Muscle layer of duodenum (tissue), 2 donors: Measurements from ENCODE around the gene SLC39A10.
A peak's percentile ranks its signal among the peaks of the same experiment; 100 is the strongest.

ENCODE experiments used
- H3K27ac ChIP-seq: one replicate; pipeline ENCODE4 v1.7.0; 2013; ENCODE audit warnings: mild to moderate bottlenecking, low read length
- H3K27me3 ChIP-seq: one replicate; pipeline ENCODE4 v1.7.0; 2013; ENCODE audit warnings: low read depth, mild to moderate bottlenecking, control low read depth, low read length
- H3K36me3 ChIP-seq, 2 donors: one replicate each; pipeline ENCODE4 v1.7.0; 2013; ENCODE audit warnings: low read length in 2 of 2, control low read depth in 1 of 2, mild to moderate bottlenecking in 1 of 2; ENCODE audit not compliant: insufficient read depth in 2 of 2, control insufficient read depth in 1 of 2
- H3K4me1 ChIP-seq, 2 donors: one replicate each; pipeline ENCODE4 v1.7.0; 2013; ENCODE audit warnings: low read length in 2 of 2, mild to moderate bottlenecking in 2 of 2, control low read depth in 1 of 2, moderate library complexity in 1 of 2; ENCODE audit not compliant: insufficient read depth in 2 of 2, control insufficient read depth in 1 of 2
- H3K4me3 ChIP-seq, 2 donors: one replicate each; pipeline ENCODE4 v1.7.0; 2013; ENCODE audit warnings: low read length in 2 of 2, low read depth in 1 of 2, mild to moderate bottlenecking in 1 of 2
- H3K9me3 ChIP-seq, 2 donors: one replicate each; pipeline ENCODE4 v1.7.0; 2013; ENCODE audit warnings: low read length in 2 of 2, control low read depth in 1 of 2, mild to moderate bottlenecking in 1 of 2; ENCODE audit not compliant: control insufficient read depth in 1 of 2
- donor health status: healthy.

Gene SLC39A10, protein sequence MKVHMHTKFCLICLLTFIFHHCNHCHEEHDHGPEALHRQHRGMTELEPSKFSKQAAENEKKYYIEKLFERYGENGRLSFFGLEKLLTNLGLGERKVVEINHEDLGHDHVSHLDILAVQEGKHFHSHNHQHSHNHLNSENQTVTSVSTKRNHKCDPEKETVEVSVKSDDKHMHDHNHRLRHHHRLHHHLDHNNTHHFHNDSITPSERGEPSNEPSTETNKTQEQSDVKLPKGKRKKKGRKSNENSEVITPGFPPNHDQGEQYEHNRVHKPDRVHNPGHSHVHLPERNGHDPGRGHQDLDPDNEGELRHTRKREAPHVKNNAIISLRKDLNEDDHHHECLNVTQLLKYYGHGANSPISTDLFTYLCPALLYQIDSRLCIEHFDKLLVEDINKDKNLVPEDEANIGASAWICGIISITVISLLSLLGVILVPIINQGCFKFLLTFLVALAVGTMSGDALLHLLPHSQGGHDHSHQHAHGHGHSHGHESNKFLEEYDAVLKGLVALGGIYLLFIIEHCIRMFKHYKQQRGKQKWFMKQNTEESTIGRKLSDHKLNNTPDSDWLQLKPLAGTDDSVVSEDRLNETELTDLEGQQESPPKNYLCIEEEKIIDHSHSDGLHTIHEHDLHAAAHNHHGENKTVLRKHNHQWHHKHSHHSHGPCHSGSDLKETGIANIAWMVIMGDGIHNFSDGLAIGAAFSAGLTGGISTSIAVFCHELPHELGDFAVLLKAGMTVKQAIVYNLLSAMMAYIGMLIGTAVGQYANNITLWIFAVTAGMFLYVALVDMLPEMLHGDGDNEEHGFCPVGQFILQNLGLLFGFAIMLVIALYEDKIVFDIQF

GRCh38 chr2:195656859-195657633 is at the start of gene SLC39A10:
SLC39A10 (plus strand) TSS chr2:195657226; CDS start chr2:195680043, 22,817 bp downstream.
- Histone ChIP-seq H3K4me3 (peak within 1 kb of the TSS; percentile 74 to 87), H3K4me1 (peaks cover 18 to 24% of the 10 kb centered on the region in 2 donors), H3K36me3 (no peaks in the 10 kb centered on the region), H3K27me3 (no peaks in the 10 kb centered on the region), H3K9me3 (no peaks in the 10 kb centered on the region), H3K27ac (peak within 1 kb of the TSS; percentile 90)

DNA sequence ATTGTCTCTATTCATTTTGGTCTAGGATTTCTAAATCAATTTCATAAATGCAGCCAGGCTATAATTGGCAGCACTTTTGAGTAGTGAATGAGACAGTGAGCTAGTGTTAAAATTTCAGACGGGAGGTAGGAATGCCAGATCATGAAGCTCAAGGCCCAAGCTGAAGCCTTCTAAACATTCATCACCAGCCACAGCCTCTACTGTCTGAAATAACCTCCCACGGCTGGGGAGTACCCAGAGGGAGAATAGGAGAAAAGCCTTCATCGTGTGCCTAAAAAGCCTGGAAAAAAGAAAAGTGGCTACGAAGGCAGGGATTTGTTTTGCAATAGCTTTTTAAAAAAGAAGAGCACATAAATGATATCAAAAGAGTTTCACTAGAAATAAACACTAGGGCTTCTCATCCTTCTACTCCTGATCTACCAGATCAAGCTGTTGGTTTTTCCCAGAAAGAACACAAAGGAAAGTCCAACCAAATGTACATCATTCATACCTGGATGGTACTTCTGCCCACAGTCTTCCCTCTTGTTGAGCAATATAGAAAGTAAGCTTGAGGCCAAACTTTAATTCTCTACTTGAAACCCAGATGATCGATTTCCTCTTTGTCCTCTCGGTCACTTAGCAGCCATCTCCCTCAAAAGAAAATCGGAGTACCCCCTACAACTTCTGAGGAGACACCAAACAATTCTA is 48.1 kb upstream of the SLC39A10 start:
- no peak overlapping the region for H3K4me3 ChIP-seq
- no peaks in the 10 kb centered on the region for H3K27me3 ChIP-seq
- no peak overlapping the region for H3K27ac ChIP-seq
- H3K36me3 ChIP-seq: no peaks in the 10 kb centered on the region
- peaks cover 0 to 13% of the 10 kb centered on the region in 2 donors for H3K4me1 ChIP-seq
- no peaks in the 10 kb centered on the region for H3K9me3 ChIP-seq

GRCh38 chr2:195610717-195611116 is 46.3 kb upstream of the SLC39A10 start:
- Histone ChIP-seq H3K36me3 (no peaks in the 10 kb centered on the region), H3K4me1 (peaks cover 0 to 17% of the 10 kb centered on the region in 2 donors), H3K27ac (no peak overlapping the region), H3K9me3 (no peaks in the 10 kb centered on the region), H3K4me3 (no peak overlapping the region), H3K27me3 (no peaks in the 10 kb centered on the region)

DNA sequence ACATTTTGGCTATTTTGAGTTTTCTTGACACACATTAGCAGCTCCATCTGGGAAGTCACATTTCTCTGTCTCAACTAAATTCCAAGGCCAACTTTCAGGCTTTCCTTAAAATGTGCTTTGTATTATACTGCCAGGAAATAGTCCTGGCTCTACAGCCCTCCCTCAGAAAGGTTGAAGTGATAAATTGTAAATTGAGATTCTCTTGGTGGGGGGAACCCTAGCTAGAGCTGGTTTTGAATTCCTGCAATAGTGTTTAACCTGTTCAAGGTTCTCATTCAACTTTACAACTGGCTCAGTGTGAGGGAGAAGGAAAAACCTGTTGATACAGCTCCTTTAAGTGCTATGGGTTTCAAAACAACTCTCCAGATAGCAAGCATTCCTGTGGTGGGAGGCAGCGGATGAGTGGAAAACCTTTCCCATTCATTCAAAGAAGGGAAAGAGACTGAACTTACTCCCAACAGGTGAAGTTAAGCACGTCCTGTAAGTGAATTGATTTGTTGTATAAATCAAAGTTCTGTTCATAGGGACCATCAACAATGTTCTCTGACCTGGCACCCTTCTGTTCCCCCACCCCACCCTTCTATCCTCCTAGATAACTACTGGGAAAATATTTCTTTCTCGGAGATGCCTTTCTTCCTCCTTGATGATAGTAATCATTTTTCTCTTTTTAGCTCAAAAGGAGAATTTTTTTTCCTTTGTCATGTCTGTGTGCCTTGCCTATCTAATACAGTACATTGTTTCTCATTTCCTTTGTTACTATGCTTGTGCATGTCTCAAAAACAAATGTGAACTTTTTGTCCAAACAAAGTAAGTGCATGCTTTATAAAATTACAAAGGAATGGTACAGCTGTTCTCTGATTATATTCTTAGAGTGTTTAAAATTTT is 44.2 kb upstream of the SLC39A10 start:
- Histone ChIP-seq H3K36me3 (no peaks in the 10 kb centered on the region), H3K4me1 (peaks cover 0 to 17% of the 10 kb centered on the region in 2 donors), H3K9me3 (no peaks in the 10 kb centered on the region), H3K27me3 (no peaks in the 10 kb centered on the region), H3K27ac (no peak overlapping the region), H3K4me3 (no peak overlapping the region)

GRCh38 chr2:195613922-195614321 is 43.1 kb upstream of the SLC39A10 start:
- Histone ChIP-seq H3K4me1 (peaks cover 0 to 17% of the 10 kb centered on the region in 2 donors), H3K4me3 (no peak overlapping the region), H3K36me3 (no peaks in the 10 kb centered on the region), H3K27ac (peak overlapping the region; percentile 6), H3K9me3 (no peaks in the 10 kb centered on the region), H3K27me3 (no peaks in the 10 kb centered on the region)

DNA sequence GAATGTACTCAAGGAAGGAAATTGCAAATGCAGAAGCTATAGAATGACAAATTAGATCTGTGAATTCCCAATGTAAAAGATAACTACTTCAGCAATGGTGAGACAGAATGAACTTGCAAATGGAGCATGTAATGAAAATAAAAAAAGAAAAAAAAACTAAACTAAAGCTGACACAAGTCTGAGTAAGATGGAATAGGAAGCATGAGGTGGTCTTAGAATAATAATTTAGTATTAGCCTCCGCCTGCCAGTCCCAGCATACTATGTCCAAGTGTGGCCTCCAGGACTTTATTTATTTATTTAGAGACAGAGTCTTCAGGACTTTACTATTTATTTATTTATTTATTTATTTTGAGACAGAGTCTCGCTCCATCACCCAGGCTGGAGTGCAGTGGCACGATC is 37.4 kb upstream of the SLC39A10 start:
- Histone ChIP-seq H3K27ac (no peak overlapping the region), H3K36me3 (no peaks in the 10 kb centered on the region), H3K27me3 (no peaks in the 10 kb centered on the region), H3K4me3 (no peak overlapping the region), H3K9me3 (no peaks in the 10 kb centered on the region), H3K4me1 (no peaks in the 10 kb centered on the region)

DNA sequence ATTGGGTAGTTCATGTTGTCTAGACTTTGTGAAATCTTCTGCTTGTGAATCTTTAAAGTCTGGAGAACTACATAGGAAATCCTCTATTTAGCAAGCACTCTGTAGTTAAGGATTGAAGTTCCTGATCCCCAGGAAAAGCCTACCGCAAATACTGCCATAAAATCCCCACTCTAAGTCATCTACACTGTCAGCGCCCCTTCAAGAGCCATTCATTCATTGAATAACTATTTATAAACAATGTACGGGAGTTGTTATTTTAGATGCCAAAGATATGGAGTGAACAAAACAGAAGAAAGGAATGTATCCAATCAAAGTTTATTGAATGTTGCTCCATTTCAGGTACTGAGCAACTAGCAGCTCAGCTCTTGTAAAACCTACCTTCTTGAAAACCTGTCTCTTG is 36.5 kb upstream of the SLC39A10 start:
- H3K4me1 ChIP-seq: no peaks in the 10 kb centered on the region
- H3K4me3 ChIP-seq: no peak overlapping the region
- H3K36me3 ChIP-seq: no peaks in the 10 kb centered on the region
- no peaks in the 10 kb centered on the region for H3K9me3 ChIP-seq
- H3K27me3 ChIP-seq: no peaks in the 10 kb centered on the region
- no peak overlapping the region for H3K27ac ChIP-seq

DNA sequence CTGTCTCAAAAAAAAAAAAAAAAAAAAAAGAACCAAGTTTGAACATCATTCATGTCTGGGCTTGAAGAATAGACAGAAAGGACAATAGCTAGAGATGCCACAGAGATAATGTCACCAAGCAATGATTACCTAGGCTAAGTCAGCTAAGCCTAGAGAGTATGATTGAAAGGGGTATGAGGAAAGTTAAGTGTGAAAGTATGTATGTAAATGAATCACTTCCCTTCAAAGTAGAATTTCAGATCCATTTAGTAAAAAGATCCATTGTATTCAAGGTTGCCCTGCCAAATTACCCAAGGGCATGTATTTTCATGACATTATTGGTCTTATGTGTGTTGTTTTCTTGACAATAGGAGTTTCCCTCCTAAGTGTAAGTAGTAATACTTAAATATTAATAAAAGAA is 34.1 kb upstream of the SLC39A10 start:
- Histone ChIP-seq H3K27ac (no peak overlapping the region), H3K4me3 (no peak overlapping the region), H3K36me3 (no peaks in the 10 kb centered on the region), H3K27me3 (no peaks in the 10 kb centered on the region), H3K9me3 (no peaks in the 10 kb centered on the region), H3K4me1 (no peaks in the 10 kb centered on the region)

- Histone ChIP-seq H3K36me3 (no peaks in the 10 kb centered on the region), H3K27ac (no peak overlapping the region)
These were observed 30.5 kb upstream of the SLC39A10 start for GRCh38 chr2:195626507-195626906.

DNA sequence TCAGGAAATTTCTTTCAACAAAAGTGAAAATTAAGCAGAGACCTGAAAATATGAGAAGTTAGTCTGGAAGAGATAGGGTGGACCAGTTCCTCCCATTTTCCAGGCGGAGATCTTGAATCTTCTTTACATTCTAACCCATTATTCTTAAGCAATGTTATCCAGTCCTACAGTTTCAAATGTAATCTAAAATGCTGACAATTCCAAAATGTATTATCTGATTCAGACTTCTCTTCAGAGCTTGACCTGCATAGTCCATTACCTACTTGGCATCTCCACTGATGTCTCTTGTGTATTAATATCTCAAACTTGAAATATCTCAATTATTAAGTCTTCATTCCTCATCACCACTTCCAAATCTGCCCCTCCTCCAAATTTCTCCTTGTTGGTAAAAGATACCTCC is 28.4 kb upstream of the SLC39A10 start:
- no peaks in the 10 kb centered on the region for H3K27me3 ChIP-seq
- no peaks in the 10 kb centered on the region for H3K9me3 ChIP-seq
- H3K4me3 ChIP-seq: no peak overlapping the region
- no peaks in the 10 kb centered on the region for H3K36me3 ChIP-seq
- no peak overlapping the region for H3K27ac ChIP-seq
- H3K4me1 ChIP-seq: no peaks in the 10 kb centered on the region

More at GRCh38 chr2:195626507-195626906, 30.5 kb upstream of the SLC39A10 start:
- H3K4me1 ChIP-seq: no peaks in the 10 kb centered on the region
- no peak overlapping the region for H3K4me3 ChIP-seq
- H3K9me3 ChIP-seq: no peaks in the 10 kb centered on the region
- H3K27me3 ChIP-seq: no peaks in the 10 kb centered on the region
